Keratinocyte (primary cell): Measurements from ENCODE around the gene ATXN7.

Experiments used
- EZH2 ChIP-seq: IDR thresholded peaks from one replicate; pipeline ENCODE4 v1.6.1; 2012; ENCODE audit warnings: inconsistent platforms, mild to moderate bottlenecking, low read length, moderate library complexity
- TF ChIP-seq, protein P1 (sequence below), 3 experiments: IDR thresholded peaks in 1 of 3; conservative IDR thresholded peaks in 1 of 3; optimal IDR thresholded peaks in 1 of 3; 2 replicates in 2 of 3; 3 replicates in 1 of 3; pipeline versions ENCODE3 to v1.5.1; 2011; ENCODE audit warnings: low read length in 3 of 3, mild to moderate bottlenecking in 3 of 3, moderate library complexity in 2 of 3, control low read depth in 1 of 3, inconsistent platforms in 1 of 3; ENCODE audit not compliant: insufficient read depth in 2 of 3; ENCODE audit errors: extremely low read depth in 1 of 3

DNA sequence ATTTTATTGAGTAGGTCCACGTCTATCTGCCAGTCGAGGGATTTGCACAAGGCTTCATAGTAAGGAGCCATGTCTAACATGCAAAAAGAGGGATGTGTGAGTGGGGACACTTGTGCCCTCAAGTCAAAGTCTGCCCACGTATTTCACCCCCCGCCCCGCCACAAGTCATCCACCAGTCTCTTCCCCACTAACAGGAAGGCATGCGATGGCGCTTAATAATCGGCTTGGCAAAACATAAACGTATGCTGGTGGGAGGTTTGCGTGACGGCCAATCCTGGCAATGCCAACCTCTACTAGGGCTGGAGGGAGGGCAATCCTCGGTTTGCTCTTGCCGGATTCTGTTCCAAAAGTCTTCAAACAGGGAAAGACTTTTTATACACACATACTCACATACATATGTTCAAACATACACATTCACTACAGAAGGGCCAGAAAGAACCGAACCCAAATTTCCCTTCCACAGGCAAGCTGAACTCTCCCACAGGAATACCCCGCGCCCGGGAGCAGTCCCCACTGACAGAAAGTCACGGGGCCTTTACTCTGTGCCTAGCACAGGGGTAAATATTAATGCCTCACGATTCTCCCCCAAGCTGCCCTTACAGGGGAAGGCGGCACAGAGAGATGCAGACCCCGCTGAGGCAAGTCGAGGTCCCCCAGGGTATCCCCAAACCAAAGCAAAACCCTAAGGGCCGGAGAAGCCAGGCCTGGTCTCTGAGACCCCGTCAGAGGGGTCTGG lies 159.0 kb downstream of the ATXN7 start:
- TF ChIP-seq, protein P1, sequence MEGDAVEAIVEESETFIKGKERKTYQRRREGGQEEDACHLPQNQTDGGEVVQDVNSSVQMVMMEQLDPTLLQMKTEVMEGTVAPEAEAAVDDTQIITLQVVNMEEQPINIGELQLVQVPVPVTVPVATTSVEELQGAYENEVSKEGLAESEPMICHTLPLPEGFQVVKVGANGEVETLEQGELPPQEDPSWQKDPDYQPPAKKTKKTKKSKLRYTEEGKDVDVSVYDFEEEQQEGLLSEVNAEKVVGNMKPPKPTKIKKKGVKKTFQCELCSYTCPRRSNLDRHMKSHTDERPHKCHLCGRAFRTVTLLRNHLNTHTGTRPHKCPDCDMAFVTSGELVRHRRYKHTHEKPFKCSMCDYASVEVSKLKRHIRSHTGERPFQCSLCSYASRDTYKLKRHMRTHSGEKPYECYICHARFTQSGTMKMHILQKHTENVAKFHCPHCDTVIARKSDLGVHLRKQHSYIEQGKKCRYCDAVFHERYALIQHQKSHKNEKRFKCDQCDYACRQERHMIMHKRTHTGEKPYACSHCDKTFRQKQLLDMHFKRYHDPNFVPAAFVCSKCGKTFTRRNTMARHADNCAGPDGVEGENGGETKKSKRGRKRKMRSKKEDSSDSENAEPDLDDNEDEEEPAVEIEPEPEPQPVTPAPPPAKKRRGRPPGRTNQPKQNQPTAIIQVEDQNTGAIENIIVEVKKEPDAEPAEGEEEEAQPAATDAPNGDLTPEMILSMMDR (optimal IDR thresholded peaks at IDR 0.05 in 1 of 3, IDR thresholded peaks at IDR 0.05 in 1 of 3, conservative IDR thresholded peaks at IDR 0.05 in 1 of 3; ENCODE audit: extremely low read depth in 1 of 3, insufficient read depth in 2 of 3, low read length in 3 of 3) = no peak
- no peak for TF ChIP-seq EZH2
